HG03066 (cell line): ENCODE results near the gene OGDH.
"Not testable (repeated sequence)": the region's sequence is repeated elsewhere in the genome, so short reads cannot be mapped to it uniquely, and the experiment has no call there.

Experiments used
- ATAC-seq: cut with Tn5 transposase; IDR thresholded peaks from one replicate; pipeline ENCODE4 v1.9.1; 2021; ENCODE audit warnings: low read depth; ENCODE audit not compliant: unreplicated experiment

Gene OGDH

DNA sequence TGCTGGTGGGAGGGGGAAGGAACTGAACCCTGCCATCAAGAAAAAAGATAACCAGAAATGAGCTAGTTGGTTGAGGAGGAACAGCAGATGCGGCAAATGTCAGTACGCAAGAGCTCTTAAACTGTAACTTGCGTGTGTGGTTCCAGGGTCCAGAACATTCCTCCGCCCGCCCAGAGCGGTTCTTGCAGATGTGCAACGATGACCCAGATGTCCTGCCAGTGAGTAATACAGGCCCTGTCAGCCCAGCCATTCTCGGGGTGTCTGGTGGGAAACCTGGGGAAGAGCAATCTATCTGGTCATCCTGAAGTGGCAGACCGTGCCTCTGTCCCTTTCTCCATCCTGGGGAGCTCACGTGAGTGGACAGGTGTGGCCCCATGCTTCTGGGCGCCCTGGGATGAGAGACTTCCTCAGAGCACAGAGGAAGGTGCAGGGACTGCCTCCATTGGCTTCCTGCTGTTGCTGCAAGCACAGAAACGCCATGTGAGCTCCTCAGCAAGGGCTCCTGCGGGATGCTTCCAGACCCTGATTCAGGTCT lies 91.7 kb downstream of the OGDH start:
- no peak for ATAC-seq

DNA sequence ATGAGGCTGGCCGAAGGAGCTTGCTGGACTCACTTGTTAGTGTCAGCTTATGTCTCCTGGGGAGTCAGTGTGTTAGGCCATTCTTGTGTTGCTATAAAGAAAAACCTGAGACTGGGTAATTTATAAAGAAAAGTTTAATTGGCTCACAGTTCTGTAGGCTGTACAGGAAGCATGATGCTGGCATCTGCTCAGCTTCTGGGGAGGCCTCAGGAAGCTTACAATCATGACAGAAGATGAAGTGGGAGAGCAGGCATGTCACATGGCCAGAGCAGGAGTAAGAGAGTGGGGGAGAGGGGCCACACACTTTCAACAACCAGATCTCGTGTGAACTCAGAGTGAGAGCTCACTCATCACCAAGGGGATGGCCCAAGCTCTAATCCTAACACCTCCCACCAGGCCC lies 93.2 kb downstream of the OGDH start:
- ATAC-seq = not testable (repeated sequence)

DNA sequence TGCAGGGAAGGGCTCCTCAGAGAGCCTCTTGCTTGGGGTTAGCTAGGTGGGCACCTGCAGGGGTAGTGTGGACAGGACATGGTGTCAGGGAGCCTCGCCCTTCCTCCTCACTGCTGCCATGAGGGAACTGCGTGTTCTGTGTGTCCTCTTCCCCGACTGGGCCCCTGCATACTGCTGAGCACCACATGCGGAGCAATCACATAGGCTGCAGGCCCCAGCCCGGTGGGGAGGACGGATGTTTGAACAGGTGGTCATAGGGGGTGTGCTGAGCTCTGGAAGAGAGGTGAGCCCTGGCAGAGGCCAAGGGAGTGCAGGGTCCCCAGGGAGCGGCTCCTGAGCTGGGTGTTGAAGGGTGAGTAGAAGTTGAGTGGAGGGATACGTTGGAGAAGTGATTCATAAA lies 93.9 kb downstream of the OGDH start:
- ATAC-seq = no peak

DNA sequence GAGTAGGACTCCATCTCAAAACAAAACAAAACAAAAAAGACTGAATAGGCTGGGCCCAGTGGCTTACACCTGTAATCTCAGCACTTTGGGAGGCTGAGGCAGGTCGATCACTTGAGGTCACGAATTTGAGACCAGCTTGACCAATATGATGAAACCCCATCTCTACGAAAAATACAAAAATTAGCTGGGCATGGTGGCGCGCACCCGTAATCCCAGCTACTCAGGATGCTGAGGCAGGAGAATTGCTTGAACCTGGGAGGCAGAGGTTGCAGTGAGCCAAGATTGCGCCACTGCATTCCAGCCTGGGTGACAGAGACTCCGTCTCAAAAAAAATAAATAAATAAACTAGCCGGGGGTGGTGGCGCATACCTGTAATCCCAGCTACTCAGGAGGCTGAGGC lies 97.0 kb downstream of the OGDH start:
- not testable (repeated sequence) for ATAC-seq

DNA sequence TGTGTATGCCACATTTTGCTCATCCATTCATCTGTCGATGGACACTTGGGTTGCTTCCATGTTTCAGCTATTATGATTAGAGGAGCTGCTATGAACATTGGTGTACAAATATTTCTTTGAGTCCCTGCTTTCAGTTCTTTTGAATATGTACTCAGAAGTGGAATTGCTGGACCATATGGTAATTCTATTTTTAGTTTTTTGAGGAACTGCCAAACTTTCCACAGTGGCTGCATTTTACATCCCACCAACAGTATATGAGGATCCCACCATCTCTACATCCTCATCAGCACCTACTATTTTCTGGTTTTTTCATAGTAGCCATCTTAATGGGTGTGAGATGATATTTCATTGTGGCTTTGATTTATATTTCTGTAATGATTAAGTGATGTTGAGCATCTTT lies 97.5 kb downstream of the OGDH start:
- no peak for ATAC-seq

DNA sequence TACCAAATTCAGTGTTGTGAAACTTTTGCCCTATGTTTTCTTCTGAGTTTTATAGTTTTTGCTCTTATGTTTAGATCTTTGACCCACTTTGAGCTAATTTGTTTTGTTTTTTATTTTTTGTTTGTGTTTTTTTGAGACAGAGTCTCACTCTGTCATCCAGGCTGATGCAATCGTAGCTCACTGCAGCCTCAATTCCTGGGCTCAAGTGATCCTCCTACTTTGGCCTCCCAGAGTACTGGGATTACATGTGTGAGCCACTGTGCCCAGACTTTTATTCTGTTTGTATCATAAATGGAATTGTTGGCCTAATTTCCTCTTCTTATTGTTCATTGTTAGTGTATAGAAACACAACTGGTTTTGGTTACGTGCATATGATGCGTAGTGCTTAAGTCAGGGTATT lies 99.0 kb downstream of the OGDH start:
- no peak for ATAC-seq

DNA sequence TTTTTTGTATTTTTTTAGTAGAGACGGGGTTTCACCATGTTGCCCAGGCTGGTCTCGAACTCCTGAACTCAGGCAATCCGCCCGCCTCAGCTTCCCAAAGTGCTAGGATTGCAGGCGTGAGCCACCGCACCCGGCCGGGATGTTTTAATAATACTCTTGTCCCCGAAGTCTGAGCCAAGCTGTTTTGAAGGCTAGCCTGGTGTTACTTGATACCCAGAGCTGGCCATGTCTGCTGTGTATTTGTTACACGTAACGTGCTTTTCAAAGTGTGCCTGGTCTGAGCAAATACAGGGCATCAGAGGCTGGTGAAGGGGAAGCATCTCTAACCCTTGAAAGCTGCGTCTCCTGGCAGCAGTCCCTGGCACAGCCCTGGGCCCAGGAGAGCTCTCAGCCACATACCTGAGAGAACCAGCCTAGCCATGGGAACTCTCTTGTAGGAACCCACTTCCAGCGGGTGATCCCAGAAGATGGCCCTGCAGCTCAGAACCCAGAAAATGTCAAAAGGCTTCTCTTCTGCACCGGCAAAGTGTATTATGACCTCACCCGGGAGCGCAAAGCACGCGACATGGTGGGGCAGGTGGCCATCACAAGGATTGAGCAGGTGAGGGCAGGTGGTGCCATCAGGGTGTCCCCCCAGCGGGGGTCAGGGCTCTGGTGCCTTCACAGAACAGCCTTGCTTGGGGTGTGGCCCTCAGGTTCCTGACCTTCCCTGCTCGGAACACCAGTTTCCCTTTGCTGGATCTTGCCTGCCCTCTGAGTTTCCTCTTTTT lies 100.5 kb downstream of the OGDH start:
- no peak for ATAC-seq

DNA sequence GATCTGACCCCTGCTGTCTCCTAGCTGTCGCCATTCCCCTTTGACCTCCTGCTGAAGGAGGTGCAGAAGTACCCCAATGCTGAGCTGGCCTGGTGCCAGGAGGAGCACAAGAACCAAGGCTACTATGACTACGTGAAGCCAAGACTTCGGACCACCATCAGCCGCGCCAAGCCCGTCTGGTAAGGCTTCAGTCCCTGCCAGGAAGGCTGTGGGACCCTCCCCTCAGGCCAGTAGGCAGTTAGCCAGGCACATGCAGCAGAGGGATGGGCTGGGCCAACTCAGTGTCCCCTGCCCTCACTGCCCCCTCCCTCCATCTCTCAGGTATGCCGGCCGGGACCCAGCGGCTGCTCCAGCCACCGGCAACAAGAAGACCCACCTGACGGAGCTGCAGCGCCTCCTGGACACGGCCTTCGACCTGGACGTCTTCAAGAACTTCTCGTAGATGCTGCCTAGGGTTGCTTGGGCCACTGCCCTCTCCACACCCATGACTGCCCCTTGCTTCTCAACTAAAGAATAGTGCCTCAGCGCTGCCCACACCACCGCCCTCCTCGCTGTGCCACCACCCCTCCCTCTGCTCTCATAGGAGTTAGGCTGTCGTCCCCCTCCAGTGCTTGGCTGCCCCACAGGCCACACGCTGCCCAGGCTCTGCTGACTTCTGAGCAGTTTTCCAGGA lies 101.3 kb downstream of the OGDH start:
- ATAC-seq = no peak

DNA sequence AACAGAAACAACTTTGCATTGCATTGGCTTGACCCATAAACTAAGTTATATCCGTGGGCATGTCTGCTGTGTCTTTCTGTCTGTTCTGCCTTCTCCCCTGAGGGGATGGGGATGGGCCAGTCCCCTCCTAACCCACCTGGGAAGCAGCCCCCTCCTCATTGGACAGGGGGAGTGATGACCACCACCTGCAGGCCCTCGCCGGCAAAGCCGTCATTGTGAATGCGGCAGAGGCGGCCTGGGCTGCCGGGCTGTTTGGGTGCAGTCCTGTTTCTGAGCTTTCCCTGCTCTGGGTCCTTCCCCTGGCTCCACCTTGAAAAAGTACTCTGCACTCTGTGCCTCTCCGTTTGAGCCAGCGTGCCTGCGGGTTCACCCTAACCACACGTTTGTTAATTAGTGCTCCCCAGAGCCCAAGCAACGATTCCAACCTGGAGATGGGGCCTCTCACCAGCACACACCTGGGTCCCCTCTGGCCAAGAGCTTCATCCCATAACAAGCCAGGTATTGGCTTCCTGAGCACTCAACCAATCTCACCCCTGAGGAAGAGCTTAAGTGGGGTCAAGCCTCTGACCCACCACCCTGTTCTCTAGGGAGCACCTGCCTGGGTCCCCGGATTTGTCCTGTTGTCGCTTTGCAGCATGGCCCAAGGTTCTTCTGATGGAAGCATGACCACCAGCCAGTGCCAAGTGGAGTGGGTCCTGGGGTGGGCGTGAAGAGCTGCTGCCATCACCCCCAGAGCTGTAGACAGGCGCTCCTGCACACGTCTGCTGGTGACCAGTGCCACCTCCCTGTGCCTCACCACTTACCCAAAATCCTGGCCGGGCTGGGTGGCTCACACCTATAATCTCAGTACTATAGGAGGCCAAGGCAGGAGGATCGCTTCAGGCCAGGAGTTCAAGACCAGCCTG lies 102.8 kb downstream of the OGDH start:
- no peak for ATAC-seq

DNA sequence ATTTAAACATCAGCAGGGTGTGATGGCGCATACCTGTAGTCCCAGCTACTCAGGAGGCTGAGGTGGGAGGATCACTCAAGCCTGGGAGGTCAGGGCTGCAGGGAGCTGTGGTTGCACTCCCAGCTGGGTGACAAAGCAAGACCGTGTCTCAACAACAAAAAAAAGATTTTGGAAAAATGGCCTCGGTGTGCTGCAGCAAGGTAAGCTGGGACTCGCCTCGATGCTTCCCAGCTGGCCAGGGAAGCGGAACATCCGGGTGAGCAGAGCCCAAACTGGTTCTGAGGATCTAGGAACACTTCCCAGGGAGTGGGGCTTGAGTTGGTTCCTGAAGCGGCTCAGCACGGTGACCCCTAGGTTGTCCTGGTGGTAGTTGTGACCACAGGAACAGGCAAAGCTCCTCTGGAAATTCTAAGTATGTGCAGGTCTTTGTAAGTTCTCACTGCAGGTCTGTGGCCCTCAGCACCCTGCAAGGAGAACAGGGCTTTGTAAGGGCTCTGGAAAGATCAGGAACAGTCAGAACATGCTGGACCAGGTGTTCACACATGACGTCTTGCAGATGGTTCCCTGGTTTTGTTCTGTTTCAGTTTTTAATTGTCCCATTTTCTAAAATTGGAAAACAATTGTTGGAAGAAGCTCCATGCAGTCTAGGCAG lies 103.6 kb downstream of the OGDH start:
- ATAC-seq = no peak

DNA sequence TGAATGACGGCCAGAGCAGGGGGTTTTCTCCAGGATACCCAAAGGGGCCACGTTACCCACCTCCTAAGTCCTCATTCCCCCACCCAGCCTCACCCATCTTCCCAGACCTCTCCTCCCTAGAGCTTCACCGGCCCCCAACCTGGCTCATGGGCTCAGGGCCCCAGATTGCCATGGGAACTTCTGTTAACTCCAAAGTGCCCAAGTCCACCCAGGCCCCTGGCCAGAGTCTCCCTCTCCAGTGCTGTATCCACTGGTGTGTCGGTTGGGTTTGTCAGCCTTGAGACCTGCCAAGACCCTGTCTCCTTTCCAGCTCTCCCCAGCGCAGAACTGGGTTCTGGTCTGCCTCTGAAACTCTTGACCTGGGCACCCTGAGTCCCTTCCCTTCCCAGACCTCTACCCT lies 105.1 kb downstream of the OGDH start:
- no peak for ATAC-seq

DNA sequence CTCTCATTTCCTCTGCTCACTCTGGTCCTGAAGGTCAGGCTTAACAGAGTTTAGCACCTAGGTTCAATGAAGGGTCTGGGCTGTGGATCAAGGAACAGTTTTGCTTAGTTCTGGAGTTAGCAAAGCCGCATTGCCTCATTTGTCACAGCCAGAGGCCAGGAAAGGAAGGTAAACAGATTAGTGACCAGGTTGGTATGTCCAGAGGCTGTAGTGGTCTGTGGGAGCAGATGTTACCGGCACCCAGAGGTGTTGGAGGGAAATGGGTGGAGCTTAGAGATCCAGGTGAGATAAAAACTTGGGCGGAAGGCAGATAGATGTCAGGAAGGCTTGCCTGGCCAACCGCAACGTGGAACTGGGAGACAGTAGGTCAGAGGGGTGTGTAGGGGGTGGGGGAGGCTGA lies 105.6 kb downstream of the OGDH start:
- no peak for ATAC-seq

DNA sequence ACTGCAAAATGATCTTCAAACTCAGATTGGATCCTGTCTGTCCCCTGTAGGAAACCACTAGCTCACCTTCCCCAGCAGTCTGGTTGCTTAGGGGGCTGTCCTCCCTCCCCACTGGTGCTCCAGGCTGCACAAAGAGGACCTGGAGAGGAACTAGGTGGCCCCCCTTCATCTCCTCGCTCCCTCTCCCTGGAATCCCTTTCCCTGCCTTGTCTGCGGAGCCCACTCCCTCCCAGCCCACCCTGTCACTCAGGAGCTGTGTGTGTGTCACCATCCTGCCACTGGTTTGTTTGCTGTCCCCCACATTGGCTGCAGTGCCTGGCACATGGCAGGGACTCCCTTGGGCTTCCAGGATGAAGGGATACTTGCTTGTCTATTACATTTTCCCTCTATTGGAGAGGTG lies 106.7 kb downstream of the OGDH start:
- no peak for ATAC-seq

DNA sequence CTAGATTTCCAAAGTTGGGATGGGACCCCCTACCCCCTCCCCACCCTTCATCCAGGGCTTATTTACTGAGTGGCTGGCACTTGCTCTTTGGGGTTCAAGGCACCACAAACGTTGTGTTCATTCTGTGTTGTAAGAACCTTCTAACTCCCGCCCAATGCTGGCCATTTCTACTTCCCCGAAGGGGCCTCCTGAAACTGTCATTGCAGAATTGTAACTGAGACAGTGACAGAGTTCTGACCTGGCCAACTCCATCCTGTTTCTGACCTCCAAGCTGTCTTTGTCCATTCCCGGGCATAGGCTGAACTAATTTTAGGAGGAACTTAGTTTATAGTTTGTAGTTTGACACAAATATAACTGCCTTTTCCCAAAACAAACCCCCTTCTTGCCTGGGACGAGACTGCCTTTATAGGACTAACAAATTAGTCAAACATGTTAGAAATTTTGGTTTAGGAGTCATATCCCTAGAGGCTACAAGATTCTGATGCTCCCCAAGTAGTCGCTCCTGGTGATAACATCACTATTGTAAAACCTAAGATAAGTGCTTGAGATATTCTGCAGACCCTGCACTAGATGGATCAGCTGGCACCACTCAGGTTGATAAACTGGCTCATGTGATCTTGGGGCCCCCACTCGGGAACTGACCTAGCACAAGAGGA lies 107.4 kb downstream of the OGDH start:
- ATAC-seq = no peak

DNA sequence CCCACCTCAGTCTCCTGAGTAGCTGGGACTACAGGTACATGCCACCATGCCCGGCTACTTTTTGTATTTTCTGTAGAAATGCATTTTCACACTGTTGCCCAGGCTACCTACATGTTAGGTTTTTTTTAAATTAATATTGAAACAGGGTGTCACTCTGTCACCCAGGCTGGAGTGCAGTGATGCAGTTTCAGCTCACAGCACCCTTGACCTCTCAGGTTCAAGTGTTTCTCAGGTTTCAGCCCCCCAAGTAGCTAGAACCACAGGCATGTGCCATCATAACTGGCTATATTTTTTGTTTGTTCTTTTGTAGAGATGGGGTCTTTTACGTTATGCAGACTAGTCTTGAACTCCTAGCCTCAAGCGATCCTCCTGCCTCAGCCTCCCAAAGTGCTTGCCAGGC lies 109.8 kb downstream of the OGDH start:
- ATAC-seq = no peak

DNA sequence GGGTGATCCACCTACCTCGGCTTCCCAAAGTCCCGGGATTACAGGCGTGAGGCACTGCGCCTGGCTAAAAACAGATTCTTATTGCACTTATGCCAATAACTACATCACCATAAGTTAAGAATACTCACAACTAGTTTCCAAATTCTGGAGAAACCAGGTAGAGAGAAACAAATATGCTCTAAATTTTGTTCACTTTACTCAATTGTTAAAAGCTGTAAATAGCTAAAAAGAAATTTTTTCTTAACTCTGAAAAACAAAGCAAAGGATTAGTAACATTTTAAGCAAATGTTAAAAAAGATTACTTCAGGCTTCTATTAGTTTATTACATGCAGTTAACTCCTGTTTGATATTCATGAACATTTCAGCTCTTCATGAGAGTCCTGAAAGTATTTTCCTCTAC lies 113.9 kb downstream of the OGDH start:
- no peak for ATAC-seq

DNA sequence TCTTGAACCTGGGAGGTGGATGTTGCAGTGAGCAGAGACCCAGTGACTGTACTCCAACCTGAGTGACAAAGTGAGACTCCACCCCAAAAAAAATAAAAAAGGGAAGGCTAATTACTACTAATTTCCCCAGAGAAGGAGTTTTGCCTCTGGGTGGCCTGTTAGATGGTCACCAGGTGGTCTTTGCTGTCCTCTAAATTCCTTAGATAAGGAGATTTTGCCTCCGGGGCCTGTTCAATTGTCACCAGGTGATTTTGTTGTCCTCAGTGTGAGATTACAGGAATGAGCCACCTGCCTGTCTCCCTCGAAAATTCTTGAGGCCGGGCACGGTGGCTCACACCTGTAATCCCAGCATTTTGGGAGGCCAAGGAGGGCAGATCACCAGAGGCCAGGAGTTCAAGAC lies 117.8 kb downstream of the OGDH start:
- ATAC-seq = no peak

DNA sequence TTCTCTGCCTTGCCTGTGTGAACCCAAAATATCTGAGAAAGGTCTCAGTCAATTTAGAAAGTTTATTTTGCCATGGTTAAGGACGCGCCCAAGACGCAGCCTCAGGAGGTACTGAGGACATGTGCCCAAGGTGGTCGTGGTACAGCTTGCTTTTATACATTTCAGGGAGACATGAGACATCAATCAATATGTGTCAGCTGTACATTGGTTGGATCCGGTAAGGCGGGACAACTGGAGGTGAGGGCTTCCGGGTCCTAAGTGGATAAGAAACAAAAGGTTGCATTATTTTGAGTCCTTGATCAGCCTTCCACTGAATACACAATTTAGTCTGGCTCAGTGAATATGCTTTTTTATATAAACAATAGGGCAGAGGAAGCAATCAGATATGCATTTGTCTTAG lies 119.8 kb downstream of the OGDH start:
- ATAC-seq = not testable (repeated sequence)

DNA sequence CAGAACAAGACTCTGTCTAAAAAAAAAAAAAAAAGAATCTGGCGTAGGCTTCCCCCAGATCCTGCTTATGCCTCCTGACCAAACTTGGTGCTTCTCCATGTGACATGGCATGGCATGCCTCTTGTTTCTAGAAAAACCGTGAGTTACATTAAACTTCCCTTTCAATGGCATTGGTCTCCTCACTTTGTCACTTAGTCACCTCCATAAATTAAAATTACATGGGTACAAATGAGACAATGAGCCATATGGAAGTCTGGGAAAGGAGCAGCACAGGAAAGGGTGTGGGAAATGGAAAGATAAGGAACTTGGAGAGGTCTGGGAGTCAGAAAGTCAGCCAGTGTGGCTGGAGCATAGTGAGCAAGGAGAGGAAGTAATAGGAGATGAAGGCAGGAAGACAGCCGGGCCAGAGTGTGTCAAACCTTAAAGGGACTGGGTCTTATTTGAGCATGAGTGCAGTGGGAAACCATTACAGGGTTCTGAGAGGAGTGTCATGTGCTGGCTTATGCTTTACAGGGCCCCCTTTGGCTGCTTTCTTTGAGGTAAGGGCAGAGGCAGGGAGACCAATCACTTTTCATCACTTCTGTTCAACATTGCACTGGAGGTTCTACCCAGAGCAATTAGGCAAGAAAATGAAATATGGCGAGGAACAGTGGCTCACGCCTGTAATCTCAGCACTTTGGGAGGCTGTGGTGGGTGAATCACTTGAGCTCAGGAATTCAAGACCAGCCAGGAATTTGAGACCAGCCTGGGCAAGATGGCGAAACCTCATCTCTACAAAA lies 120.9 kb downstream of the OGDH start:
- ATAC-seq = no peak
